ENCODE data around the gene PGM5.

PGM5 gene

DNA sequence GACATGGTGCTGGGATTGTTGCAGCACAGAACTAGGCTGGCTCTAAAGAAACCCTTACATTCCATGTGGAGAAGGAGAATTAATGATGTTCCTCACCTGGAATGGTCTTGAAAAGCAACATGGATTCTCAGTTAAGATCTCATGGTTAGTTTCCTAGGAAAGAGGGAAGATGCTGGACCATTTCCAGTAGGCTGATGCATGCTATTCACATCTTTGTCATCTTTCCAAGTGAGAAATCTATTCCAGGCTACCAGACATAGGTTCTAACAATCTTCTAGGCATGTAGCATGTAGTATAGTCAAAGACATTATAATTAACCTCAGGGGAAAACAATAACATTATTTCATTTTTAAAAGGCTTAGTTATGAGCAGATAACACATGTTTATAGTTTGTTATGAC is 139.9 kb downstream of the PGM5 start:
- no peak for DNase-seq (ENCODE audit: low read depth)

GRCh38 chr9:68497629-68498028 is 141.2 kb downstream of the PGM5 start:
- no peak for DNase-seq (ENCODE audit: low read depth)

- no peak for DNase-seq (ENCODE audit: low read depth)
Observed at GRCh38 chr9:68498816-68499215, 142.4 kb downstream of the PGM5 start.

DNA sequence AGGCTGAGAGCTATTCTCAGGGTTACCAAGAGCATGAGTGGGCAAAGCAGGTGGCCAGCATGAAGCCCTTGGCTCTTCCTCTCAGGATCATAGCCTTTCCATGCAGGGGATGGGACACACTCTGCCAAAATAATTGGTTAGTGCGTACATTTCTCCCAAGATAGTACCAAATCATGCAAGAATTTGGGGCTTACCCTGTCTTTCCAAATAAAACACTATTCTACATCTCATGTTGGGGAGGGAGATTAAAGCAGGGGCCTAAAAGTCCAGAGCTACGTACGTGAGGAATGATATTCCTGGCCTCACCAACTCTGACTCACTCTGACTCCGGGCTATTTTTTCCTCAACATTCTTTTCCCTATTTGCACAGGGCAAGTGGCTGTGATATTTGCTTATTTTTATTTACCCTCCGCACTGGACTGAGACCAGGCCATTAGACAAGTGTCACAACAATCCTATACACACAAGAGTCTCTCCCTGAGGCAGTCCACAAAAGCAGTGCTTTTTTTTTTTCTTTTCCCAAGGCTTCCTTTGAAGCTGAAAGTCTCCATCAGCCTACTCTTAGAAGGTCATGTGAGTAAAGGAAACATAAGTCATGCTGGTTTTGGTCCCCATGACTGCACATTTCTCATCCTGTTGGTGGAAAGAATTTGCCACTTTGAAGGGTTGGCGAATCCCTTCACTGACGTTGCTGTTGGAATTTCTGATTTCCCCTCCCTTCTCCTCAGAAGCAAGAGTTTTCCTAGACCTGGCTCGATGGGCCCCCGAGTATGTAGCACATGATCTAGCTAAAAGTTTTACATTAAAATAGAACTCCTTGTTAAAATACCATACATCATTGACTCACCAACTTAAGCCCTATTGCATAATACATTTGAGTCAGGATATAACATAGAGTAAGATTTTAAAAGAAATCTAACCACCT is 144.3 kb downstream of the PGM5 start:
- DNase-seq (ENCODE audit: low read depth): no peak

GRCh38 chr9:68502279-68502678 is 145.9 kb downstream of the PGM5 start:
- no peak for DNase-seq (ENCODE audit: low read depth)

GRCh38 chr9:68505681-68506409 is 149.4 kb downstream of the PGM5 start:
- no peak for DNase-seq (ENCODE audit: low read depth)

DNA sequence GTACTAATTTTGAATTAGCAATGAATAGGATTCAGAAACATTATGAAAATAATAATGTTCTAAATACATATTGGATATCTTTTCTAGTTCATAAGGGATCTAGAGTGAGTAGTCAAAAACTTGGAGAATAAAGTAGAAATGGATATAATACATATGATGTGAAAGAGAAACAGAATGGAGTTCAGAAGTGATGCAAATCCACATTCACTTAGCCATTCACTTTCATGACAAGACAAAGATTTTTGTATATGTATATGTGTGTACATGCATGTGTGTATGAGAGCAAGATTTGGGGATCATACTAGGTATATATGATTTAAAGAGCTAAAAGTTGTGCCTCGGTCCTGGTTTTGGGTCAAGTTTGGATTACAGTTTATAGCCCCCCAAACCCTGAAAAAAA is 150.1 kb downstream of the PGM5 start:
- DNase-seq (ENCODE audit: low read depth): no peak

GRCh38 chr9:68507130-68507805 is 150.9 kb downstream of the PGM5 start:
- DNase-seq (ENCODE audit: low read depth): no peak

DNA sequence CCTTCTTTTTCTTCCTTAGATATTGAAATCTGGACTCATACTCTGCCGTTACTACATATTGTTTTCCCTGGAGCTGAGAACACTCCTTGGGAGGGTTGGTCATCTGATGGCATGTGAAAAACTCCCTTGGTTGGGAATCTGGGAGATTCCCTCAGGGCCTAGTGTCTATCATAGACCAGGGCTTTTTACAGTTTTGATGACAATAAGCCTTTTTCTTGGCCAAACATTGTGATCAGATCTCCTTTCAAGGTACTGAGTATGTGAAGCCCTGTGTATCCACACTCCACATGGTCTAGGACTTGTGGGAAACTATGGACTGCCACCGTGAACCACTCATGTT is 151.4 kb downstream of the PGM5 start:
- DNase-seq (ENCODE audit: low read depth): no peak

GRCh38 chr9:68508547-68508946 is 152.1 kb downstream of the PGM5 start:
- no peak for DNase-seq (ENCODE audit: low read depth)

DNA sequence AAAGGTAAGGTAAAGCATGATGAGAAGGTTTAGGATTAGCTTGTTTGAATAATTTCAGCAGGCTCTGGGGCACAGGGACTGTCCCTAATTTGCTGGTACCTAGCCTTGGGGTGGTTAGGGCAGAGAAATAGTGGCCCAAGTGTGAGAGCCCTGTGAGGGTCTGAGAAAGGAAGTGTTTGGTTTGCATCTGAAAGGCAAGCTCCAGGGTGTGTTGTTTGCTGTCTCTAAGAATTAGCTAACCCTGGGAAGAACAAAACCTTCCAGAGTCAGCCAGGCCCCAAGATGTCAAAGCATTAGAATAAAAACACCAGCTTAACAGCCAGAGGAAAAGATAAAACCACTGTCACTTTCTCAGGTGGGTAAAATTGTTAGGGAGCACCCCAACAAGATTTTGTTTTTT is 153.3 kb downstream of the PGM5 start:
- no peak for DNase-seq (ENCODE audit: low read depth)

- no peak for DNase-seq (ENCODE audit: low read depth)
Observed at GRCh38 chr9:68513385-68513784, 157.0 kb downstream of the PGM5 start.

DNA sequence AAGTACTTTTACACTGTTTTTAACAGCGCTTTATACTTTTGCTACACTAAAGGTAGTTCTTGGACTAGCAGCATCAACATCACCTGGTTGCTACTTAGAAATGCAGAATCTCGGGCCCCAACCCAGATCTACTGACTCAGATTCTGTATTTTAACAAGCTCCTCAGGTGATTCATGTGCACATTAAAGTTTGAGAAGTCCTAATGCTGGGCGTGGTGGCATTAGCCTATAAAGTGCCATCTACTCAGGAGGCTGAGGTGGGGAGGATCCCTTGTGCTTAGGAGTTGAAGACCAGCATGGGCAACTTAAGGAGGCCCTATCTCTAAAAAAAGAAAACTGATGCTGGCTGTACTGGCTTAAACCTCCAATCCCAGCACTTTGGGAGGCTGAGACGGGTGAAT is 157.6 kb downstream of the PGM5 start:
- DNase-seq (ENCODE audit: low read depth): no peak

DNA sequence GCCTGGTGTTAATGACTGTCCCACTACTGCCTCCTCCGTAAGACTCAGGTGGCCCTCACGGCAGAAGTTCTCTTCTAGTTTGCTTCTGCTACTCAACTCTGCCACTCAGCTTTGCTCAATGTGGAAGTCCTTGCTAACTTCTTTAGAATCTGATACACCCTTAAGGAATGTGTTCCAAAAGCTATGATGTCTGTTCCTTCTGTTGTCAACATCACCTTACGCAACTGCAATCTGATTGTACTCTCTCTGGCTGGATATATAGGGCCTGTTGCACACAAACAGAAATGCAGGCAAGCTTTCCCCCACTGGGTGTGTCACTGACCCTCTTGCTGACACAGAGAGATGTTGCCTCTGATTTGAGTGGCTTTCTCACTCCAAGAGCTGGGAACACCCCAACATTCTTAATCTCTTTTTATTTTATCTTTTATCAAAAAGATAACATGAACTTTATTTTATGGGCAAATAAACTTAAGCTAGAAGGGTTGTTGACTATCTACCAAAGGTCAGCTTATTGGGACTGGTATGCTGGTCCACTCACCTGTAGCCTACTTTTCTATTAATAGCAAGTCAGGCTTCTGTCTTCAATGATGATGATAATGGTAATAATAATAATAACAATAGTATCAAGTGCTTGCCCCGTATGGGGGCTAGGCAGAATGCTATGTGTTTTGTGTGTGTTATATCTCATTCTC is 159.1 kb downstream of the PGM5 start:
- DNase-seq (ENCODE audit: low read depth): no peak

DNA sequence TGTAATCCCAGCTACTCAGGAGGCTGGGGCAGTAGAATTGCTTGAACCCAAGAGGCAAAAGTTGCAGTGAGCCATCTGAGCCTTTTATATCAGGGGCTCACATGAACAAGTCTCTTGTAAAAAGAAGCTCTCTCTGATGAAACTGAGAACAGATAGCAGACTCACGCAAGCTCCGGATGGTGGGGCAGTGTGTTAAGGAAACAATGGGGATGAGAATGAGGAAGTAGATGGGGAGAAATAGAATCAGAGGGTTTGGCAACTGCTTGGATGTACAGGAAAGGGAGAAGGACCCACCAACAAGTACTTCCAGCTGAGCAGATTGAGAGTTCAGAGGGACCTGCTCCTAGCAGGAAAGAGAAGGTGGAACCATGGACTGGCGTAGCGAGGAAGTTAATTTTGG is 165.7 kb downstream of the PGM5 start:
- no peak for DNase-seq (ENCODE audit: low read depth)

GRCh38 chr9:68522954-68523353 is 166.5 kb downstream of the PGM5 start:
- DNase-seq (ENCODE audit: low read depth): no peak

DNA sequence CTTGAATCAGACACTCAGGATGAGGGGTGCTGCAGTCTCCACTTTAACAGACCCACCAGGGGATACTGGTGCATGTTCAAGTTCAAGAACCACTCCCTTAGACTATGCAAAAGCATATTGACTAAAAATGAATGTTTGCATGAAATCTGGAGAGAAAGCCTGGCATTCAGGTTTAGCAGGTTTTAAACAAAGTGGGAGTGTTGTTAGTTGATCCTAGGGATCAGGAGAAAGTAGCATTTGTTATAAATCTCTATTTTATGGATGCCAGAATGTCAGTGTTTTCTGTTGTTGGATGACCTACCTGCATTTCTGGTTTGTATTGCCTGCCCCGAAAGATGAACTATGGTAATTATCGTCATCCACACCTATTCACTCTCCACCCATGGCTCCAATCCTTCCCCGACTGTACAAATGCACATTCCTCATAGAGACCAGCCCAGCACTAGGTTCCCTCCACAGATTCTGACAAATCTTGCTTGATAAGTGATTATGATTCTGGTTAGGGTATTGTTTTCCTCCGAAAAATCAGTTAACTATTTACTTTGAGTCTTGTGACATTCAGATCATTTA is 167.0 kb downstream of the PGM5 start:
- DNase-seq (ENCODE audit: low read depth): no peak

GRCh38 chr9:68530618-68531017 is 174.2 kb downstream of the PGM5 start:
- DNase-seq (ENCODE audit: low read depth): no peak

GRCh38 chr9:68532131-68532530 is 175.7 kb downstream of the PGM5 start:
- DNase-seq (ENCODE audit: low read depth): no peak

GRCh38 chr9:68533678-68534077 is 177.3 kb downstream of the PGM5 start:
- DNase-seq (ENCODE audit: low read depth): no peak

- DNase-seq (ENCODE audit: low read depth): no peak
Observed at GRCh38 chr9:68536876-68537615, 180.6 kb downstream of the PGM5 start.

DNA sequence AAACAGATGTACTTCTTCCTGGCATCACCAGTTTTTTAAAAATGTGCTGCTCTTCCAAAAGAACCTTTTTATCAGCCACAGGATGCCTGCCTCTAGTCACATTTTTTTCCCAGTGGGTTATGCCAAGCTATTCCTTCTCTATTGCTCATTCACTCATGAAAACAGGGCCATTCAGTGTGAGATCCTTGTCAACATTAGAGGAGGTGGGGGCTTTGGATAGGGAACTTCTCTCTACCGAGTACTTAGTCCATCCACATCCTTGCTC is 181.1 kb downstream of the PGM5 start:
- DNase-seq (ENCODE audit: low read depth): no peak
